HG02840 (cell line): ENCODE results near the gene PIGZ.

Experiments
- ATAC-seq: cut with Tn5 transposase; IDR thresholded peaks from one replicate; pipeline ENCODE4 v1.9.1; 2021; ENCODE audit warnings: mild to moderate bottlenecking, moderate library complexity, moderate number of reproducible peaks; ENCODE audit not compliant: unreplicated experiment, low FRiP score

PIGZ gene

GRCh38 chr3:196920733-196921132, 47.9 kb downstream of the PIGZ start:
- no peak for ATAC-seq

DNA sequence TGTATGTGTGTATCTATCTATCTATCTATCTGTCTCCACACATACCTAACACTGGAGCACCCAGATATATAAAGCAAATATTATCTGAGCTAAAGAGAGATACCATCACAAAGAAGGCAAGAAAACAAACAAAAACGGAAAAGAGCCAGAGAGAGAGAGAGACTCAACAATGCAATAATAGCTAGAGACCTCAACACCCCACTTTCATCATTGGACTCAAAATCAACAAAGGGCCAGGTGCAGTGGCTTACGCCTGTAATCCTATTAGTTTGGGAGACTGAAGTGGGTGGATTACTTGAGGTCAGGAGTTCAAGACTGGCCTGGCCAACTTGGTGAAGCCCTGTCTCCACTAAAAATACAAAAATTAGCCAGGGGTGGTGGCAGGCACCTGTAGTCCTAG, 49.7 kb downstream of the PIGZ start:
- no peak for ATAC-seq

- ATAC-seq: no peak
These were observed 51.6 kb downstream of the PIGZ start for GRCh38 chr3:196916995-196917394.

DNA sequence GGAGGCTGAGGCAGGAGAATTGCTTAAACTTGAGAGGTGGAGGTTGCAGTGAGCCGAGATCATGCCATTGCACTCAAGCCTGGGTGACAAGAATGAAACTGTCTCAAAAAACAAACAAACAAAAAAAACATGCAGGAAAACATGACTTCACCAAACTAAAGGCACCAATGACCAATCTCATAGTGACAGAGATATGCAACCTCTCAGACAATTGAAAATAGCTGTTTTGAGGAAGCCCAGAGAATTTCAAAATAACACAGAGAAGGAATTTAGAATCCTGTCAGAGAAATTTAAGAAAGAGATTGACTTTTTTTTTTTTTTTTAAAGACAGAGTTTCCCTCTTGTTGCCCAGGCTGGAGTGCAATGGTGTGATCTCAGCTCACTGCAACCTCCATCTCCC, 52.4 kb downstream of the PIGZ start:
- no peak for ATAC-seq

DNA sequence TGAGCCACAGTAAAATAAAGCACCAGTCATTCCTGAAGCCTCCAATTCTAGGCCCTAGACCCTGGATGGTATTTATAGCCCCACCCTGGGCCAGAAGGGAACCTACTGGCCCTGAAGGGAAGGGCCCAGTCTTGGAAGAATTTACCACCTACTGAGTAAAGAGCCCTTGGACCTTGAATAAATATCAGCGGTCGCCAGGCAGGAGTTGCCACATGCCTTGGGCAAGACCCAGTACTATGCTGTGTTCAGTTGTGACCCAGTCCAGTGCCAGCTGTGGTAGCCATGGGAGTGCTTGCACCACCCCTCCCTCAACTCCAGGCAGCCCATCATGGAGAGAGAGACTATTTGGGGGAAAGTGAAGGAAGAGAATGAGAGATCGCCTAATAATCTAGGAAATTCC, 53.3 kb downstream of the PIGZ start:
- ATAC-seq: no peak

- ATAC-seq: no peak
These were observed 53.8 kb downstream of the PIGZ start for GRCh38 chr3:196914866-196915265.

DNA sequence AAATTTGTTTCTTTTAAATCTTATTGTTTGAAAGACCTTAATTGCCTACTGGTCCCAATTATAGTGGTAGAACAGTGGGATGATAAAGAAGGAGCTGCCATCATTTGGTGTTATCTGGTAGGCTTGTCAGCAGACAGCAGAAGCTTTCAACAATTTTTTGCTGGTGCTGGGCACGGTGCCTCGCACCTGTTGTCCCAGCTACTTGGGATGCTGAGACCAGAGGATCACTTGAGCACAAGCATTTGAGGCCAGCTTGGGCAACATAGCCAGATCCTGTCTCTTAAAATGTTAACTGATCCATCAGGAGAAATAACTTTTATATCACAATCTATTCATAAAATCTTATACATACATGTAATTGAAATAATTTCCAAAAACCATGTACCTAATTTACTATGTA, 64.9 kb downstream of the PIGZ start:
- no peak for ATAC-seq

DNA sequence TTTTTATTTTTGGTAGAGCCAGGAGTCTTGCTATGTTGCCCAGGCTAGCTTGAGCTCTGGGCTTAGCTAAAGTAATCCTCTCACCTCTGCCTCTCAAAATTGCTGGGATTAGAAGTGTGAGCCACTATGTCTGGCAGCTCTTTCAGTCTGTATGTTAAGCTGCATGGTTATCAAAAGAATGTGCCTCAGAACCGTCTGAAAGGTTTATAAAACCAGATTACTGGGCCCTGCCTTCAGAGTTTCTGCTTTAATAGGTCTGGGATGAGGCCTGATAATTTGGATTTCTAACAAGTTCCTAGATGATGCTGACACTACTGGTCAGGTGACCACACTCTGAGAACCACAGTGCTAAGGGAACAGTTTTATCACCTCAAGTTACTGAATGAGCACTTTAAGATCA, 66.3 kb downstream of the PIGZ start:
- ATAC-seq: no peak

DNA sequence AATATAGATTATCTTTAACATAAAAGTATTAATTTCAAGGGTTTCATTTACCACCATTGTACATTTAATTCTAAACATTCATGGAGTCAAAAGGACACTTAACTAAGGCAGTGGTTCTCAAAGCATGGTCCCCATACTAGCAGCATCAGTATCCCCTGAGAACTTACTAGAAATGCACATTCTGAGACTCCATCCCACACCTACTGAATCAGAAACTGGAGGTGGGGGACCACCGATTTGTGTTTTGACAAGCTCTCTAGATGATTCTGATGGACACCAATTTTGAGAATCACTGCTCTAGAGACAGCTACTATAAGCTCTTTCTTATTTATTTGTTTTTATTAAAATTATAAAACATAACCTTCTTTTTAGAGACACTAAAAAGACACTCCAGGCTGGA, 66.9 kb downstream of the PIGZ start:
- no peak for ATAC-seq
